Spleen (tissue), 11 donors: ENCODE results near the gene TMEM182. TPM values are rescaled to one million over a fixed set of nuclear protein-coding genes. Genes with fewer than 3 reads are reported as not detected.
A peak's percentile ranks its signal among the peaks of the same experiment; 100 is the strongest.

Experiments used
- DNase-seq: peaks from one replicate; pipeline ENCODE4 v3.0.0-alpha.2; 2020
- H3K27ac ChIP-seq, 8 donors: fragments of 200-600 bp; sonication (generic) in 7 of 8; 1 replicate in 4 of 8; 2 replicates in 4 of 8; pipeline versions ENCODE4 v1.5.0 to v1.8.0; 2016 to 2021; ENCODE audit warnings: inconsistent platforms in 4 of 8, mild to moderate bottlenecking in 4 of 8, moderate library complexity in 1 of 8
- H3K27me3 ChIP-seq, 7 donors: fragments of 200-600 bp; sonication (generic) in 6 of 7; replicated peaks in 1 of 7; 1 replicate in 4 of 7; 2 replicates in 3 of 7; pipeline versions ENCODE4 v1.5.0 to v1.8.0; 2016 to 2021; ENCODE audit warnings: inconsistent platforms in 3 of 7, mild to moderate bottlenecking in 1 of 7
- H3K36me3 ChIP-seq, 6 donors: fragments of 200-600 bp; sonication (generic) in 5 of 6; 1 replicate in 4 of 6; 2 replicates in 2 of 6; pipeline versions ENCODE4 v1.5.0 to v1.8.0; 2016 to 2021; ENCODE audit warnings: inconsistent platforms in 2 of 6
- H3K4me1 ChIP-seq, 6 donors: fragments of 200-600 bp; sonication (generic) in 5 of 6; 1 replicate in 3 of 6; 2 replicates in 3 of 6; pipeline versions ENCODE4 v1.5.0 to v1.8.0; 2016 to 2021; ENCODE audit warnings: inconsistent platforms in 3 of 6
- H3K4me3 ChIP-seq, 8 donors: fragments of 200-600 bp; sonication (generic) in 7 of 8; 1 replicate in 4 of 8; 2 replicates in 4 of 8; pipeline versions ENCODE4 v1.5.0 to v1.8.0; 2016 to 2021; ENCODE audit warnings: inconsistent platforms in 4 of 8, mild to moderate bottlenecking in 4 of 8, moderate library complexity in 2 of 8
- H3K9me3 ChIP-seq, 8 donors: fragments of 200-600 bp; sonication (generic) in 7 of 8; 1 replicate in 4 of 8; 2 replicates in 4 of 8; pipeline versions ENCODE4 v1.5.0 to v1.8.0; 2016 to 2021; ENCODE audit warnings: inconsistent platforms in 4 of 8
- CTCF ChIP-seq, 11 experiments: fragments of 200-600 bp in 7 of 11; fragments of 450-650 bp in 4 of 11; sonication (generic) in 4 of 11; IDR thresholded peaks in 8 of 11; conservative IDR thresholded peaks in 3 of 11; 1 replicate in 7 of 11; 2 replicates in 4 of 11; pipeline versions ENCODE4 v1.4.0 to v1.8.0; 2016 to 2021; ENCODE audit warnings: antibody characterized with exemption in 11 of 11, inconsistent platforms in 4 of 11, mild to moderate bottlenecking in 1 of 11
- POLR2A ChIP-seq, 3 donors: fragments of 450-650 bp; IDR thresholded peaks; one replicate each; pipeline ENCODE4 v1.5.1; 2017; ENCODE audit warnings: antibody characterized with exemption in 3 of 3, mild to moderate bottlenecking in 1 of 3
- POLR2AphosphoS5 ChIP-seq, 3 donors: sonication (generic); formaldehyde crosslinking; IDR thresholded peaks; one replicate each; pipeline ENCODE4 v1.5.1; 2017; ENCODE audit warnings: antibody characterized with exemption in 3 of 3
- WGBS, 5 donors: extraction: QIAGEN DNeasy Blood & Tissue Kit in 3 of 5; methylation state at CpG; one replicate each; pipeline versions ENCODE4 v1.1.5 to v1.1.7; 2013 to 2018; 5-methylcytosine and 5-hydroxymethylcytosine counted together
- intact Hi-C: fragments of 100-400 bp; cut with DNase I; formaldehyde crosslinking; loops from one replicate; pipeline ENCODE4 v1.15.0; 2023; ENCODE audit warnings: low total_unique reads
- polyA plus RNA-seq, 3 donors: library from polyadenylated mRNA; stranded (reverse); fragments of 200-250 nt; gene quantifications; one replicate each; pipeline ENCODE4 v1.2.1, GENCODE V29; 2013
- total RNA-seq, 7 donors: library from RNA; depleted of rRNA in 3 of 7; stranded (reverse); fragments of >200 nt in 3 of 7; fragmentation: NEBNext Ultra II Directional in 4 of 7; extraction: Animal tissue kit (Norgen Biotek cat#: 25700) in 4 of 7; gene quantifications; one replicate each; pipeline versions ENCODE4 v1.1.0 to v1.2.1, GENCODE V29; 2016 to 2021
- donor health status: healthy with polysubstance abuse.
- donor health status: DM: no; HTN: no; CAD: no; lungs with moderate emphysema.
- donor health status: DM: no; HTN: no; CAD: no.
- donor health status: Bipolar disorder and iron deficiency.
- donor health status: healthy.
- donor health status: DM: no; HTN: no; CAD: no.
- donor health status: DM: yes; HTN: yes; CAD: no.

The TMEM182 gene
- total and polyA plus RNA-seq, 10 donors: 1.3 to 8.6 (median 3.2) TPM

- H3K27ac ChIP-seq: no peak overlapping the region
- peaks cover 0 to 13% (median 0%) of the 10 kb centered on the region in 6 donors for H3K4me1 ChIP-seq
- H3K4me3 ChIP-seq: no peak overlapping the region
- no peaks in the 10 kb centered on the region for H3K9me3 ChIP-seq
- intact Hi-C loops: no loop called here
- TF ChIP-seq CTCF (IDR thresholded peaks at IDR 0.05 in 8 of 11, conservative IDR thresholded peaks at IDR 0.05 in 3 of 11): peak in 10 of 11 experiments; percentile 21 to 85 (median 76)
- no peak for TF ChIP-seq POLR2A (IDR thresholded peaks at IDR 0.05)
- H3K27me3 ChIP-seq: no peaks in the 10 kb centered on the region
- H3K36me3 ChIP-seq: no peaks in the 10 kb centered on the region
- 67 to 72% (median 69%) methylated on average over 7 of the region's 7 CpGs for WGBS, 5 donors
- DNase-seq: no peak
Measured at GRCh38 chr2:102753563-102754159, 8.2 kb upstream of the TMEM182 start.

- Histone ChIP-seq H3K36me3 (no peaks in the 10 kb centered on the region), H3K4me3 (no peak overlapping the region), H3K9me3 (no peaks in the 10 kb centered on the region), H3K4me1 (peaks cover 0 to 13% (median 0%) of the 10 kb centered on the region in 6 donors), H3K27me3 (no peaks in the 10 kb centered on the region), H3K27ac (no peak overlapping the region)
- DNase-seq: no peak
- 80 to 94% (median 87%) methylated on average over 3 of the region's 3 CpGs for WGBS, 5 donors
- intact Hi-C loops: no loop called here
- TF ChIP-seq POLR2AphosphoS5 (IDR thresholded peaks at IDR 0.05): no peak
- no peak for TF ChIP-seq POLR2A (IDR thresholded peaks at IDR 0.05)
Measured at GRCh38 chr2:102754456-102755145, 7.2 kb upstream of the TMEM182 start.

- no peaks in the 10 kb centered on the region for H3K9me3 ChIP-seq
- no peak for DNase-seq
- H3K27me3 ChIP-seq: no peaks in the 10 kb centered on the region
- H3K4me3 ChIP-seq: no peak overlapping the region
- no peak overlapping the region for H3K27ac ChIP-seq
- H3K36me3 ChIP-seq: no peaks in the 10 kb centered on the region
- intact Hi-C loops: no loop called here
- H3K4me1 ChIP-seq: peaks cover 0 to 9% (median 0%) of the 10 kb centered on the region in 6 donors
- TF ChIP-seq POLR2A (IDR thresholded peaks at IDR 0.05) (no peak), POLR2AphosphoS5 (IDR thresholded peaks at IDR 0.05) (no peak), CTCF (IDR thresholded peaks at IDR 0.05 in 8 of 11, conservative IDR thresholded peaks at IDR 0.05 in 3 of 11) (no peak)
- WGBS, 5 donors: 53 to 64% (median 55%) methylated on average over 4 of the region's 4 CpGs
Measured at GRCh38 chr2:102755284-102755683, 6.5 kb upstream of the TMEM182 start.

- Histone ChIP-seq H3K9me3 (no peaks in the 10 kb centered on the region), H3K4me3 (no peak overlapping the region), H3K27me3 (no peaks in the 10 kb centered on the region), H3K27ac (no peak overlapping the region), H3K36me3 (no peaks in the 10 kb centered on the region), H3K4me1 (peaks cover 0 to 3% (median 0%) of the 10 kb centered on the region in 6 donors)
- intact Hi-C loops: no loop called here
- DNase-seq: no peak
- TF ChIP-seq POLR2AphosphoS5 (IDR thresholded peaks at IDR 0.05) (no peak), CTCF (IDR thresholded peaks at IDR 0.05 in 8 of 11, conservative IDR thresholded peaks at IDR 0.05 in 3 of 11) (no peak), POLR2A (IDR thresholded peaks at IDR 0.05) (no peak)
Measured at GRCh38 chr2:102758439-102758838, 3.4 kb upstream of the TMEM182 start.
